BJ (cell line): ENCODE data around the gene ZBTB18. TPM values are rescaled to one million over a fixed set of nuclear protein-coding genes. Genes with fewer than 3 reads are reported as not detected.

Experiments used
- CTCF ChIA-PET: fragments of 350-600 bp; formaldehyde crosslinking; extraction: SDS; loops from one replicate; lab custom pipeline; 2021; ENCODE audit warnings: antibody characterized with exemption, inconsistent platforms; lab: Yijun Ruan, JAX
- POLR2A ChIA-PET: fragments of 300-600 bp; sonication (Branson Sonifier 250); formaldehyde crosslinking; extraction: SDS; loops from one replicate; lab custom pipeline; 2021; ENCODE audit warnings: antibody characterized with exemption; lab: Charles Lee
- DNase-seq: peaks from one replicate; pipeline ENCODE4 v3.0.0-alpha.2; 2011; ENCODE audit warnings: low read depth
- H3K27me3 ChIP-seq: 2 replicates; pipeline ENCODE4 v1.6.0; 2011; ENCODE audit warnings: low read length; ENCODE audit not compliant: control insufficient read depth, insufficient read depth
- H3K36me3 ChIP-seq: 2 replicates; pipeline ENCODE4 v1.5.1; 2011; ENCODE audit warnings: low read length; ENCODE audit not compliant: control insufficient read depth, insufficient read depth
- H3K4me3 ChIP-seq: 2 replicates; pipeline ENCODE4 v1.5.1; 2011; ENCODE audit warnings: low read depth, mild to moderate bottlenecking, control low read depth, low read length
- polyA plus RNA-seq: library from polyadenylated mRNA; depleted of rRNA; stranded (reverse); fragments of >200 nt; gene quantifications from 2 replicates; pipeline ENCODE4 v1.2.3, GENCODE V29; 2011
- TF ChIP-seq, protein P1 (sequence below): IDR thresholded peaks from 2 replicates; pipeline ENCODE4 v1.5.1; 2011; ENCODE audit warnings: low read depth, mild to moderate bottlenecking, control low read depth, inconsistent platforms, low read length, moderate library complexity; ENCODE audit not compliant: insufficient read depth

The ZBTB18 gene
- polyA plus RNA-seq, 1 experiment, result 12.7 TPM

DNA sequence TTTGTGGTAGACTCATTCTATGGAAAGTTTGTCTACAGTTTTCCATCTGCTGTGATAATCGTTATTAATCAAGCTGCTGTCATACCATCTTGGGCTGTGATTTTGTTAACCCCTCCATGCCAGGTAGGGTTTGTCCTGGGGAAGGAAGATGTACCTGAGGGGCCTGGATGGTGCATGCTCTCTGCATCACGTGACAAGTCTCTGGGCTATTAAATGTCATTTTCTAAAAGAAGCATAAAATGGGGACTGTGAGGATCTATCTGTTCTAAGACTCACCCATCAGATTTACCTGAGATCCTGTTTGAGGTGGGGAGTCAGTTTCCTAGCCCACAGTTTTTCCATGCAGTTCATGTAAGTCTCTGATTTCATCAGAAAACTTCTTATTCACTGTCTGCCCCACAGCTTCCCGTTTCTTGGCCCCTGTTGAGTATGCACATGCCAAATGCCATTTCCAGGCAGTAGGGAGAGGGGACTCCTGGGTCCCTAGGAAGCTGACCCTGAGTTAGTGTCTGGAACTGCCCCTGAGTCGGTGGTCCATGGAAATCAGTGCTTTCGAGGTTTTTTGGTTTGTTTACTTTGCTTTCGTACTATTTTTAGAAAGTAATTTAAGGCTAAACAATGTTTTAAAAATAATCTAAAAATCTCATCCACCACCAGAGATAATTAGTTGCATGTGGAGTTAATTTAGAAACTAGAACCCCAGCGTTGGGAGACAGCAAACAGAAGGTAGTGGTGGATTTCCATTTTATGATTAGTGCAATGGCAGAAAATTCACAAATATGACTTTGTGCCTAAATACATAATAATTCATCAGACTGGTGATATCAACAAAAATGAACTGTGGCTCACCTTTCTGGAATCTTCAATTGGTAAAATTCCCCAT, 46.7 kb downstream of the ZBTB18 start:
- no peaks in the 10 kb centered on the region for H3K27me3 ChIP-seq
- ChIA-PET POLR2A (no interaction called here), CTCF (no interaction called here)
- H3K36me3 ChIP-seq, result no peaks in the 10 kb centered on the region
- H3K4me3 ChIP-seq, result no peak overlapping the region
- no peak for DNase-seq
- TF ChIP-seq, protein P1, sequence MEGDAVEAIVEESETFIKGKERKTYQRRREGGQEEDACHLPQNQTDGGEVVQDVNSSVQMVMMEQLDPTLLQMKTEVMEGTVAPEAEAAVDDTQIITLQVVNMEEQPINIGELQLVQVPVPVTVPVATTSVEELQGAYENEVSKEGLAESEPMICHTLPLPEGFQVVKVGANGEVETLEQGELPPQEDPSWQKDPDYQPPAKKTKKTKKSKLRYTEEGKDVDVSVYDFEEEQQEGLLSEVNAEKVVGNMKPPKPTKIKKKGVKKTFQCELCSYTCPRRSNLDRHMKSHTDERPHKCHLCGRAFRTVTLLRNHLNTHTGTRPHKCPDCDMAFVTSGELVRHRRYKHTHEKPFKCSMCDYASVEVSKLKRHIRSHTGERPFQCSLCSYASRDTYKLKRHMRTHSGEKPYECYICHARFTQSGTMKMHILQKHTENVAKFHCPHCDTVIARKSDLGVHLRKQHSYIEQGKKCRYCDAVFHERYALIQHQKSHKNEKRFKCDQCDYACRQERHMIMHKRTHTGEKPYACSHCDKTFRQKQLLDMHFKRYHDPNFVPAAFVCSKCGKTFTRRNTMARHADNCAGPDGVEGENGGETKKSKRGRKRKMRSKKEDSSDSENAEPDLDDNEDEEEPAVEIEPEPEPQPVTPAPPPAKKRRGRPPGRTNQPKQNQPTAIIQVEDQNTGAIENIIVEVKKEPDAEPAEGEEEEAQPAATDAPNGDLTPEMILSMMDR, result no peak

DNA sequence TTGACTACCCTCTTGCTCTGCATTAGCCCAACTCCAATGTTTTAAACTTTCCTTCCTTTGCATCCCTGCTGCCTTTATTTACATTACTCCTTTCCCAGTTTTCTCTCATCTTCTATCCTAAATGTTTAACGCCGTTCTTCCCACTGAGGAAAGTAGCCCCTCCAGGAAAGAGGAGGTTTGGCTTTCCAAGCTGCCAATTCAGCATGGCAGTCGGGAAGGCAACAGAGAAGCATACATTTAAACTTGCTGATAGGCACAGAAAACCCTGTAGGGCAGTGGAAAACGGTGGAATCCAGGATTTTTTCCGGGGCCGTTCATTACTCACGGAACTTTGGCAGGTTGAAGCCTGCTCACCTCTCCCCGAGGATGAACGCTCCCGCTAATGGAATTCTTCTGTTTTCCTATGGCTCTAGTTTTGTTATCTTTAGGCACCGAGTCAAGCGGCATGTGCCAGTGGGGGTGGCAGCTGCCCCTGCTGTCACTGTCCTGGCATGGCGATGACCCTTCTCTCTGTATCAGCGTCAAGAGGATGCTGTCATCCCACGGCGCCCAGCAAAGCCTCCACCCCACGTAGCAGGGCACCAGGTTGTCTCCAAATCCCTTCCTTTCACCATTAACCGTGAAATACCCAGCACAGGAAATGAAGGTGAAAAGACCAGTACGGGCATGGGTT, 48.3 kb downstream of the ZBTB18 start:
- CTCF ChIA-PET, result no interaction called here
- Histone ChIP-seq H3K4me3 (no peak overlapping the region), H3K27me3 (no peaks in the 10 kb centered on the region), H3K36me3 (no peaks in the 10 kb centered on the region)
- TF ChIP-seq, protein P1, result no peak
- DNase-seq, result no peak
- POLR2A ChIA-PET, result no interaction called here

DNA sequence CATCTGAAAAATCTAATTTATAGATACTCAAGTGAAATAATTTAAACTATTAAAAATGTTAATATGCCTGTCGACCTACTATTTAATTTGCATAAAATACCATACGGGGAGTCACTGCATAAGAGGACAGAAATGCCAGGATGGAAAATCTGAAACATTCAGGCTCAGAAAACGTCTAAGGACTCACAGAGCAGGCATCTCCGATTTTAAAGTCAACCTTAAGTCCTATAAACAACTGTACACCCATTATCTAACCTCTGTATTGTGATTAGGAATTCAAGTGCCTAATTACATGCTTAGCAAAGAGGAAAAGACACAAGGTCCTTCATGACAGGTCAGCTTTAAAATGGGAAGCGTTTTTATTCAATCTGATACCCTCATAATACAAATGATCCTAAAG, 49.2 kb downstream of the ZBTB18 start:
- ChIA-PET CTCF (no interaction called here), POLR2A (no interaction called here)
- Histone ChIP-seq H3K36me3 (no peaks in the 10 kb centered on the region), H3K4me3 (no peak overlapping the region), H3K27me3 (no peaks in the 10 kb centered on the region)
- no peak for DNase-seq
- TF ChIP-seq, protein P1, result no peak

DNA sequence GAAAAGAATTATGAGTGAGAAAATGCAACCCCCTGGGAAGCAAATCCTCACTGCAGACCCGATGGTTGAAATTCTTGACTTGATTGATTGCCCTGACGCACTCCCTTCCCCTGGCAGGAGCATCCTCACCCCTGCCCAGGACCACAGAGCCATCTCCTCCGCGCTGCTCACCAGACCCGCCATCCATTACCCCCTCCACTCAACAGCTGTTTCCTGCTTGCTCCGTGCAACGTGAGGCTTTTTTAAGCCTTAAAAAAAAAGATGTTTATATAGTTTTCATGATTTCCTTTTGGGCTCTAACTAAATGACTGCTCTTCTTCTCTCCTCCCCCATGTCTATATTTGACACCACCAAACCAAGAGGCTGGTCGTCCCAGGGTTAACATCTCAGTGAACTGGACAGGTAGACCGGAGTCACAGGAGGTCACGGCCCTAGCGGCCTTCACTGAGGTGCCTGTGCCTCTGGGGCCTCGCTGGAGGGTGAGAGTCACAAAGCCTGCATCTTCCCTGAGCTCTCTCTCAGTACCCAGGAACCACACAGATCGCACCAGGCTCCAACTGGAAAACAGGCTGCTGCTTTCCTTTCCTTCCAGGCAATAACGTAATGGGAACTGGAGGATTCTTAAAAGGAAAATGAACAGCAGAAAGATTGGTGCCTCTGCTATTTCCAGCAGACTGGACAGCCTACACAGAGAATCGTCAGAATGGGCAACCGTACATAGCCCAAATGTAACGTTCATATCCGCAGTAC, 49.8 kb downstream of the ZBTB18 start:
- Histone ChIP-seq H3K36me3 (no peaks in the 10 kb centered on the region), H3K4me3 (no peak overlapping the region), H3K27me3 (no peaks in the 10 kb centered on the region)
- TF ChIP-seq, protein P1, result no peak
- no peak for DNase-seq
- ChIA-PET POLR2A (no interaction called here), CTCF (no interaction called here)

DNA sequence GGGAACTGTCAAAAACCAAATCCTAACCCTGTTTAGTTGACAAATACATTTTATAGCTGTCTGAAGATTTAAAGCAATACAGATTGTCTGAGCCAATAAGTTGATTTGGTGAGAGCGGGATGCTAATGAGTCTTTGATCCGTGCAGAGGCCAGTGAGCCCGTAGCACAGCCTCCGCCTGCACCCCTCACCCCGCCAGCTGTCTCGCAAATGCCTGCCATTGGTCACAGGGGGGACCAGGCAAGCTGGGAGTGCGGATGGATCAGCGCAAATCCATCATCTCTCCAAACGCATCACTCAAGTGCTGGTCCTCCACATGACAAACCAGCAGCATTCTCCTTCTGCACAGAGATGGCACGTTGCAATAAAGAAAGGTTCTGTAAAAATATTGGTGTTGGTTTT, 51.0 kb downstream of the ZBTB18 start:
- ChIA-PET POLR2A (no interaction called here), CTCF (no interaction called here)
- DNase-seq, result no peak
- Histone ChIP-seq H3K36me3 (no peaks in the 10 kb centered on the region), H3K27me3 (no peaks in the 10 kb centered on the region), H3K4me3 (no peak overlapping the region)
- TF ChIP-seq, protein P1, result no peak
